HepG2 (cell line): ENCODE results near the gene GTF2H3. TPM values are rescaled to one million over a fixed set of nuclear protein-coding genes. Genes with fewer than 3 reads are reported as not detected.
A peak's percentile ranks its signal among the peaks of the same experiment; 100 is the strongest.

ENCODE experiments used
- CBFB ChIP-seq: sonication (generic); formaldehyde crosslinking; IDR thresholded peaks from 2 replicates; pipeline ENCODE4 v1.4.0; 2020; ENCODE audit warnings: missing genetic modification reagents
- CEBPZ ChIP-seq: IDR thresholded peaks from 2 replicates; pipeline ENCODE4 v1.6.1; 2012; ENCODE audit warnings: low read length, improper control_type of control experiment
- CENPT ChIP-seq: sonication (generic); formaldehyde crosslinking; IDR thresholded peaks from 2 replicates; pipeline ENCODE4 v1.8.0; 2022; ENCODE audit warnings: low read depth, mild to moderate bottlenecking, moderate library complexity, missing genetic modification reagents
- CHCHD3 ChIP-seq: sonication (generic); formaldehyde crosslinking; IDR thresholded peaks from 2 replicates; pipeline ENCODE4 v1.8.0; 2022; ENCODE audit warnings: mild to moderate bottlenecking, missing genetic modification reagents, moderate library complexity
- CHD2 ChIP-seq: IDR thresholded peaks from 2 replicates; pipeline ENCODE4 v1.6.1; 2011; ENCODE audit warnings: low read depth, low read length, improper control_type of control experiment
- CTCF ChIP-seq: sonication (generic); formaldehyde crosslinking; IDR thresholded peaks from 2 replicates; pipeline ENCODE4 v1.5.0; 2020; ENCODE audit warnings: mild to moderate bottlenecking, missing genetic modification reagents, moderate library complexity
- DR1 ChIP-seq: sonication (generic); formaldehyde crosslinking; IDR thresholded peaks from 2 replicates; pipeline ENCODE4 v1.8.0; 2021; ENCODE audit warnings: mild to moderate bottlenecking, missing genetic modification reagents, inconsistent platforms
- FOXC1 ChIP-seq: sonication (generic); formaldehyde crosslinking; IDR thresholded peaks from 2 replicates; pipeline ENCODE4 v1.8.0; 2022; ENCODE audit warnings: mild to moderate bottlenecking, missing genetic modification reagents, borderline replicate concordance
- HDAC6 ChIP-seq: fragments of 200-600 bp; sonication (generic); IDR thresholded peaks from 2 replicates; pipeline ENCODE4 v1.7.0; 2017; ENCODE audit warnings: mild to moderate bottlenecking, antibody characterized with exemption, low read length, low read depth
- MEIS1 ChIP-seq: sonication (generic); formaldehyde crosslinking; IDR thresholded peaks from 2 replicates; pipeline ENCODE4 v1.9.0; 2021; ENCODE audit warnings: mild to moderate bottlenecking, missing genetic modification reagents, moderate library complexity, borderline replicate concordance
- NFRKB ChIP-seq: fragments of 450-650 bp; IDR thresholded peaks from 2 replicates; pipeline ENCODE4 v1.6.1; 2017
- PRMT3 ChIP-seq: sonication (generic); formaldehyde crosslinking; IDR thresholded peaks from 2 replicates; pipeline ENCODE4 v1.8.1; 2022; ENCODE audit warnings: low read depth, mild to moderate bottlenecking, moderate library complexity, missing genetic modification reagents, borderline replicate concordance
- SKI ChIP-seq: fragments of 450-650 bp; IDR thresholded peaks from one replicate; pipeline ENCODE4 v1.6.1; 2018; ENCODE audit warnings: mild to moderate bottlenecking; ENCODE audit not compliant: partially characterized antibody
- SKIL ChIP-seq: sonication (generic); formaldehyde crosslinking; IDR thresholded peaks from 2 replicates; pipeline ENCODE4 v1.8.0; 2022; ENCODE audit warnings: missing genetic modification reagents, mild to moderate bottlenecking, moderate library complexity, borderline replicate concordance
- THAP11 ChIP-seq: IDR thresholded peaks from 2 replicates; pipeline ENCODE4 v1.6.1; 2016; ENCODE audit warnings: missing biosample characterization, missing genetic modification reagents
- ZFY ChIP-seq: sonication (generic); formaldehyde crosslinking; IDR thresholded peaks from 2 replicates; pipeline ENCODE4 v1.4.0; 2020; ENCODE audit warnings: missing genetic modification reagents
- ZNF276 ChIP-seq: sonication (generic); formaldehyde crosslinking; IDR thresholded peaks from 2 replicates; pipeline ENCODE4 v1.4.0; 2020; ENCODE audit warnings: mild to moderate bottlenecking, low read depth, missing genetic modification reagents
- ZNF879 ChIP-seq: sonication (generic); formaldehyde crosslinking; IDR thresholded peaks from 2 replicates; pipeline ENCODE4 v1.8.1; 2023; ENCODE audit warnings: missing genetic modification reagents
- polyA plus RNA-seq, 8 experiments: library from polyadenylated mRNA; depleted of rRNA in 3 of 8; stranded (reverse) in 7 of 8; unstranded in 1 of 8; fragments of >200 nt; fragmentation: Illumina TruSeq in 4 of 8; extraction: Trizol in 4 of 8; gene quantifications; 2 replicates each; pipeline versions ENCODE4 v1.2.1 to v1.2.3, GENCODE V29; 2011 to 2016; ENCODE audit warnings: low read depth in 4 of 8, missing spikeins in 1 of 8, mixed read lengths in 1 of 8; ENCODE audit not compliant: insufficient read depth in 1 of 8
- total RNA-seq, 5 experiments: library from RNA; depleted of rRNA; stranded (reverse); fragments of >200 nt; fragmentation: Illumina TruSeq; extraction: Trizol; gene quantifications; 2 replicates each; pipeline ENCODE4 v1.2.3, GENCODE V29; 2016; ENCODE audit warnings: low read depth in 1 of 5
- TF ChIP-seq, protein P1 (sequence below): sonication (generic); formaldehyde crosslinking; IDR thresholded peaks from 2 replicates; pipeline ENCODE4 v1.5.1; 2020; ENCODE audit warnings: missing genetic modification reagents, mild to moderate bottlenecking, borderline replicate concordance

The GTF2H3 gene
- total and polyA plus RNA-seq, 2 of the 13 experiments (the other 11 are each of a cell fraction or from before 2014, with no cell fraction given) = 35.8 to 58.8 TPM

DNA sequence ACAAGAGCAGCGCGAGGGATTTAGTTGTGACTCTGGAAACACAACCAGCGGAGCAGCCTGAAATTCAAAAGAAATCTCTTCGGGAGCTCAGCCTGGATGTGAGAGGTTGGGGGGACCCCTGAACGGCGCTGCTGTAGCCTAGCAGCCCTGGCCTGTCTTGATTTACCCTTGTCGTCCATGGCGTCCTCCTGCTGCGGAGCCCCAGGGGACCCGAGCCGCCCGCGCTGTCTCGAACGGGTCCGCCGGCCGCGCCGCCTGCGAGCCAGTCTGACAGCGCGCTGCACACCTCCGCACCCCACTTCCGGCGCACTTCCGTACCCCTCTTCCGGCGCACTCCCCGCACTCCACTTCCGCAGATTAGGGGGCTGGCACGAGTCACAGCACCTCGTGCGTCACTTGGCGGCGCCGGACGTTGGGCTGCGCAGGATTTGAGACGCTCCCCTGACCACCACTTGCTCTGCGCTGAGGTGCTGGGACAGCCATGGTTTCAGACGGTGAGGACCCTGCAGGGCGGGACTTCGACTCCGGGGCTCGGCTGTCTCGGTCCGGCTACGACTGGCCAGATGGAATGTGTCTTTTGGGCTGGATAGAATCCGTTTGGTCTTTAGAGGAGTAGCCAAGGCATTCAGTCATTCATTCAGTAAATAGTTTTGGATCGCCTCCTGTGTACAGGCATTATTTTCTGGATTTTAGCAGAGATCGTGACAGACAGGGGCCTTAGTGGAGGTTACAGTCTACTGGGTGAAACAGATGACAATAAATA, at the start of gene GTF2H3, which contains the start of gene EIF2B1 (continued):
- TF ChIP-seq CTCF (CRISPR knock-in tag) = peak; percentile 43
- TF ChIP-seq THAP11 (CRISPR knock-in tag) = peak; percentile 97
- peak; percentile 77; the same call in 1 of the 2 replicates for TF ChIP-seq MEIS1
- peak; percentile 92 for TF ChIP-seq DR1 (CRISPR knock-in tag)
- no peak for TF ChIP-seq PRMT3 (CRISPR knock-in tag)
- TF ChIP-seq ZNF276 (CRISPR knock-in tag) = peak; percentile 63; the same call in 1 of the 2 replicates
- TF ChIP-seq CEBPZ = no peak
- peak; percentile 42; the same call in 1 of the 2 replicates for TF ChIP-seq CENPT
- TF ChIP-seq CBFB (CRISPR knock-in tag) = peak; percentile 95
- TF ChIP-seq ZFY (CRISPR knock-in tag) = peak; percentile 86
- TF ChIP-seq ZNF879 (CRISPR knock-in tag) = no peak
- TF ChIP-seq NFRKB = peak; percentile 79
- TF ChIP-seq, protein P1, sequence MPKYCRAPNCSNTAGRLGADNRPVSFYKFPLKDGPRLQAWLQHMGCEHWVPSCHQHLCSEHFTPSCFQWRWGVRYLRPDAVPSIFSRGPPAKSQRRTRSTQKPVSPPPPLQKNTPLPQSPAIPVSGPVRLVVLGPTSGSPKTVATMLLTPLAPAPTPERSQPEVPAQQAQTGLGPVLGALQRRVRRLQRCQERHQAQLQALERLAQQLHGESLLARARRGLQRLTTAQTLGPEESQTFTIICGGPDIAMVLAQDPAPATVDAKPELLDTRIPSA (CRISPR knock-in tag) = peak; percentile 81; the same call in 1 of the 2 replicates
- TF ChIP-seq SKIL (CRISPR knock-in tag) = no peak
- peak; percentile 72; the same call in 1 of the 2 replicates for TF ChIP-seq FOXC1
- TF ChIP-seq SKI = no peak
- peak; percentile 39; the same call in 1 of the 2 replicates for TF ChIP-seq CHD2
- no peak for TF ChIP-seq HDAC6
- TF ChIP-seq CHCHD3 = peak; percentile 94; the same call in 1 of the 2 replicates
